B cell (primary cell): ENCODE results near the gene SNED1. TPM values are rescaled to one million over a fixed set of nuclear protein-coding genes. Genes with fewer than 3 reads are reported as not detected.

ENCODE experiments used
- ATAC-seq: fragments of 200-7000 bp; cut with Tn5 transposase; one replicate; pipeline ENCODE4 v1.10.0; 2021; ENCODE audit warnings: low read depth, mild to moderate bottlenecking, moderate number of reproducible peaks, moderate library complexity
- CTCF ChIA-PET: fragments of 350-600 bp; sonication (Branson Sonifier 250); formaldehyde crosslinking; loops from one replicate; lab custom pipeline; 2021; ENCODE audit warnings: antibody characterized with exemption, inconsistent platforms; lab: Charles Lee
- POLR2A ChIA-PET: fragments of 350-600 bp; sonication (Branson Sonifier 250); formaldehyde crosslinking; loops from one replicate; lab custom pipeline; 2021; ENCODE audit warnings: antibody characterized with exemption; lab: Charles Lee
- DNase-seq: peaks from one replicate; pipeline ENCODE4 v3.0.0; 2013
- H2AFZ ChIP-seq: 2 replicates; pipeline ENCODE4 v1.6.1; 2012; ENCODE audit warnings: mild to moderate bottlenecking, low read depth, low read length; ENCODE audit not compliant: insufficient read depth, poor library complexity, severe bottlenecking
- H3K27ac ChIP-seq, 2 donors: 1 replicate in 1 of 2; 2 replicates in 1 of 2; pipeline ENCODE4 v1.5.1; 2012 to 2013; ENCODE audit warnings: low read length in 2 of 2, mild to moderate bottlenecking in 2 of 2, moderate library complexity in 1 of 2
- H3K27me3 ChIP-seq, 4 experiments: fragments of 200-600 bp in 1 of 4; sonication (generic) in 1 of 4; replicated peaks in 1 of 4; 1 replicate in 2 of 4; 2 replicates in 2 of 4; pipeline versions ENCODE4 v1.6.1 to v1.7.0; 2013 to 2016; ENCODE audit warnings: low read length in 3 of 4, mild to moderate bottlenecking in 2 of 4, mixed read lengths in 1 of 4, moderate library complexity in 1 of 4; ENCODE audit not compliant: insufficient read depth in 4 of 4, control insufficient read depth in 3 of 4; ENCODE audit errors: control extremely low read depth in 1 of 4
- H3K36me3 ChIP-seq, 2 experiments: replicated peaks in 1 of 2; 1 replicate in 1 of 2; 2 replicates in 1 of 2; pipeline versions ENCODE4 v1.6.1 to v1.7.1; 2013; ENCODE audit warnings: low read length in 1 of 2; ENCODE audit not compliant: insufficient read depth in 2 of 2, control insufficient read depth in 1 of 2; ENCODE audit errors: control extremely low read depth in 1 of 2, extremely low read depth in 1 of 2
- H3K4me1 ChIP-seq, 2 donors: fragments of 200-600 bp in 1 of 2; sonication (generic) in 1 of 2; 1 replicate in 1 of 2; 2 replicates in 1 of 2; pipeline versions ENCODE4 v1.5.1 to v1.6.1; 2013 to 2017; ENCODE audit warnings: low read length in 2 of 2; ENCODE audit not compliant: control insufficient read depth in 2 of 2, insufficient read depth in 2 of 2
- H3K4me2 ChIP-seq: replicated peaks from 2 replicates; pipeline ENCODE3; 2012; ENCODE audit warnings: mild to moderate bottlenecking, low read depth, low read length; ENCODE audit not compliant: poor library complexity, severe bottlenecking
- H3K4me3 ChIP-seq, 5 experiments: fragments of 200-600 bp in 1 of 5; sonication (generic) in 1 of 5; 1 replicate in 3 of 5; 2 replicates in 2 of 5; pipeline versions ENCODE4 v1.5.1 to v1.7.0; 2011 to 2016; ENCODE audit warnings: low read length in 4 of 5, mild to moderate bottlenecking in 4 of 5, low read depth in 2 of 5, control low read depth in 1 of 5, moderate library complexity in 1 of 5; ENCODE audit not compliant: insufficient read depth in 1 of 5; ENCODE audit errors: control extremely low read depth in 1 of 5, extremely low read depth in 1 of 5
- H3K79me2 ChIP-seq: fragments of 200-600 bp; sonication (generic); one replicate; pipeline ENCODE4 v1.6.0; 2016; ENCODE audit warnings: low read length; ENCODE audit not compliant: control insufficient read depth, insufficient read depth
- H3K9ac ChIP-seq: fragments of 200-600 bp; sonication (generic); 2 replicates; pipeline ENCODE4 v1.6.1; 2017; ENCODE audit warnings: mild to moderate bottlenecking, low read length, moderate library complexity
- H3K9me3 ChIP-seq, 3 donors: one replicate each; pipeline versions ENCODE4 v1.6.1 to v1.7.1; 2013; ENCODE audit warnings: low read length in 2 of 3; ENCODE audit not compliant: control insufficient read depth in 2 of 3, insufficient read depth in 1 of 3; ENCODE audit errors: control extremely low read depth in 1 of 3
- H4K20me1 ChIP-seq: 2 replicates; pipeline ENCODE4 v1.6.0; 2012; ENCODE audit warnings: mild to moderate bottlenecking, low read length; ENCODE audit not compliant: insufficient read depth, control insufficient read depth, poor library complexity, severe bottlenecking
- H3K27ac Mint-ChIP-seq: one replicate; pipeline ENCODE4 v1.8.0; 2021; ENCODE audit warnings: mixed read lengths
- H3K27me3 Mint-ChIP-seq: one replicate; pipeline ENCODE4 v1.8.0; 2021; ENCODE audit warnings: mixed read lengths
- H3K4me1 Mint-ChIP-seq: one replicate; pipeline ENCODE4 v1.8.0; 2021; ENCODE audit warnings: mixed read lengths
- H3K4me3 Mint-ChIP-seq: one replicate; pipeline ENCODE4 v1.8.0; 2021; ENCODE audit warnings: mixed read lengths
- H3K9me3 Mint-ChIP-seq: one replicate; pipeline ENCODE4 v1.8.0; 2022; ENCODE audit warnings: mixed read lengths; ENCODE audit not compliant: insufficient read depth
- EZH2 ChIP-seq: IDR thresholded peaks from 2 replicates; pipeline ENCODE4 v1.6.1; 2012; ENCODE audit warnings: borderline replicate concordance, low read depth, mild to moderate bottlenecking, moderate library complexity, low read length; ENCODE audit not compliant: insufficient read depth, poor library complexity, severe bottlenecking
- WGBS: methylation state at CpG from one replicate; pipeline ENCODE4 v1.1.5; 2013; ENCODE audit warnings: missing lambda C conversion rate; ENCODE audit not compliant: insufficient coverage; 5-methylcytosine and 5-hydroxymethylcytosine counted together
- intact Hi-C: fragments of 100-400 bp; cut with micrococcal nuclease; formaldehyde crosslinking; loops from one replicate; pipeline ENCODE4 v1.10.0; 2022
- polyA plus RNA-seq: library from polyadenylated mRNA; depleted of rRNA; stranded (reverse); fragments of >200 nt; gene quantifications from 2 replicates; pipeline ENCODE4 v1.2.3, GENCODE V29; 2012
- total RNA-seq, 2 donors: library from RNA; stranded (reverse); fragments of 120-200 nt in 1 of 2; gene quantifications; 1 replicate in 1 of 2; 2 replicates in 1 of 2; pipeline versions ENCODE4 v1.2.3 to v1.2.4, GENCODE V29; 2013 to 2022
- TF ChIP-seq, protein P1 (sequence below): fragments of 200-600 bp; IDR thresholded peaks from one replicate; pipeline ENCODE4 v1.8.0; 2022; ENCODE audit warnings: antibody characterized with exemption, mild to moderate bottlenecking

SNED1 gene
- total and polyA plus RNA-seq, 2 donors (not counting 1 experiment from before 2014, with no cell fraction given), result 25.5 to 336 TPM

GRCh38 chr2:240999873-241000541 lies 1.6 kb downstream of the SNED1 start:
- Histone ChIP-seq H3K27ac (no peak overlapping the region), H4K20me1 (no peaks in the 10 kb centered on the region), H3K4me3 (no peak overlapping the region), H2AFZ (no peak overlapping the region), H3K9ac (no peak overlapping the region), H3K27me3 (peaks cover 0 to 37% (median 6%) of the 10 kb centered on the region in 4 experiments), H3K9me3 (peaks cover 1 to 33% (median 14%) of the 10 kb centered on the region in 3 donors), H3K79me2 (no peaks in the 10 kb centered on the region), H3K36me3 (no peaks in the 10 kb centered on the region), H3K4me1 (peaks cover 7 to 8% of the 10 kb centered on the region in 2 donors), H3K4me2 (no peak overlapping the region)
- Mint-ChIP-seq H3K4me1 (peaks cover 11% of the 10 kb centered on the region), H3K4me3 (peak overlapping the region; percentile 55), H3K27me3 (peaks cover 32% of the 10 kb centered on the region), H3K27ac (peak overlapping the region; percentile 18), H3K9me3 (peaks cover 2% of the 10 kb centered on the region)
- ATAC-seq (no peak), DNase-seq (no peak)
- TF ChIP-seq, protein P1, sequence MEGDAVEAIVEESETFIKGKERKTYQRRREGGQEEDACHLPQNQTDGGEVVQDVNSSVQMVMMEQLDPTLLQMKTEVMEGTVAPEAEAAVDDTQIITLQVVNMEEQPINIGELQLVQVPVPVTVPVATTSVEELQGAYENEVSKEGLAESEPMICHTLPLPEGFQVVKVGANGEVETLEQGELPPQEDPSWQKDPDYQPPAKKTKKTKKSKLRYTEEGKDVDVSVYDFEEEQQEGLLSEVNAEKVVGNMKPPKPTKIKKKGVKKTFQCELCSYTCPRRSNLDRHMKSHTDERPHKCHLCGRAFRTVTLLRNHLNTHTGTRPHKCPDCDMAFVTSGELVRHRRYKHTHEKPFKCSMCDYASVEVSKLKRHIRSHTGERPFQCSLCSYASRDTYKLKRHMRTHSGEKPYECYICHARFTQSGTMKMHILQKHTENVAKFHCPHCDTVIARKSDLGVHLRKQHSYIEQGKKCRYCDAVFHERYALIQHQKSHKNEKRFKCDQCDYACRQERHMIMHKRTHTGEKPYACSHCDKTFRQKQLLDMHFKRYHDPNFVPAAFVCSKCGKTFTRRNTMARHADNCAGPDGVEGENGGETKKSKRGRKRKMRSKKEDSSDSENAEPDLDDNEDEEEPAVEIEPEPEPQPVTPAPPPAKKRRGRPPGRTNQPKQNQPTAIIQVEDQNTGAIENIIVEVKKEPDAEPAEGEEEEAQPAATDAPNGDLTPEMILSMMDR, result no peak
- no peak for TF ChIP-seq EZH2
- intact Hi-C loops, result loop anchor here (5.0 kb wide), 1 partner anchor 62 kb away; no protein-coding TSS in a partner anchor
- CTCF ChIA-PET, result interaction anchor here (1.7 kb wide), 1 partner anchor 9 kb away, joined by 3 read pairs; no protein-coding TSS in a partner anchor
- 75% methylated on average over 16 of the region's 19 CpGs for WGBS
- POLR2A ChIA-PET, result no interaction called here

DNA sequence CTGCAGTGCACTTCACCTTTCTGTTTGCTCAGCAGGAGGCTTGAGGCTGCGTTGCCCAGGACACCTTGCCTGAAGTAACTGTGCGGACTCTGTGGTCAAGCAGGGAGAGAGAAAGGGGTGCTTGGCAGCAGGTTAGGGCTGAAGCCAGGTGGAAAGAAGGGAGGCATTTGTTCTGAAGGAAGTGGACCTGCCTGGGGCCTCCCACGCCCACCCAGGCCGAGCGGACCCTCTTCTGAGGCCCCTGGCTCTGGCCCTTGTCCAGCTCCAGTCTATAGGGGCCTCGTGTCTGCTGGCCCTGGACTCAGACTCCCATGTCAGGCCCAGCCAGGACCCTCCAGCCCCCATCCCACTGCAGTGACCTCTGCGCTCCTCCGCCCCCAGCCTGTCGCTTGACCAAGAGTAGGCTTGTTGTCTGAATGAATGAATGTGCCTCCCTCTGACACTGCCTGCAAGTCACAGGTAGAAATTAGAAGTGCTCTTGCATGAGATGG lies 2.5 kb downstream of the SNED1 start:
- 96% methylated on average over 8 of the region's 9 CpGs for WGBS
- H3K79me2 ChIP-seq, result no peaks in the 10 kb centered on the region
- no peak overlapping the region for H2AFZ ChIP-seq
- peaks cover 11% of the 10 kb centered on the region for H3K4me1 Mint-ChIP-seq
- TF ChIP-seq, protein P1, result no peak
- no peak for TF ChIP-seq EZH2
- H4K20me1 ChIP-seq, result no peaks in the 10 kb centered on the region
- peak overlapping the region; percentile 55 for H3K4me3 Mint-ChIP-seq
- no peak overlapping the region for H3K4me3 ChIP-seq
- H3K27me3 ChIP-seq, result peaks cover 0 to 34% (median 6%) of the 10 kb centered on the region in 4 experiments
- peaks cover 7 to 8% of the 10 kb centered on the region in 2 donors for H3K4me1 ChIP-seq
- no peak overlapping the region for H3K9ac ChIP-seq
- peaks cover 28% of the 10 kb centered on the region for H3K27me3 Mint-ChIP-seq
- no peak overlapping the region for H3K27ac ChIP-seq
- H3K27ac Mint-ChIP-seq, result no peak overlapping the region
- no peak overlapping the region for H3K4me2 ChIP-seq
- peaks cover 1 to 37% (median 19%) of the 10 kb centered on the region in 3 donors for H3K9me3 ChIP-seq
- intact Hi-C loops, result no loop called here
- no peaks in the 10 kb centered on the region for H3K36me3 ChIP-seq
- ChIA-PET CTCF (interaction anchor here (1.7 kb wide), 1 partner anchor 9 kb away, joined by 3 read pairs; no protein-coding TSS in a partner anchor), POLR2A (no interaction called here)
- DNase-seq (no peak), ATAC-seq (no peak)
- peaks cover 8% of the 10 kb centered on the region for H3K9me3 Mint-ChIP-seq
